Head of caudate nucleus (tissue), 42 donors: ENCODE data around the gene RAD23B.

Experiments
- DNase-seq, 42 donors: peaks; one replicate each; pipeline versions ENCODE4 v3.0.0 to v3.0.0-alpha.2; 2020 to 2021; ENCODE audit warnings: mixed read lengths in 7 of 42
- intact Hi-C: fragments of 100-400 bp; cut with DNase I; formaldehyde crosslinking; loops from one replicate; pipeline ENCODE4 v1.15.0; 2022

Gene RAD23B

DNA sequence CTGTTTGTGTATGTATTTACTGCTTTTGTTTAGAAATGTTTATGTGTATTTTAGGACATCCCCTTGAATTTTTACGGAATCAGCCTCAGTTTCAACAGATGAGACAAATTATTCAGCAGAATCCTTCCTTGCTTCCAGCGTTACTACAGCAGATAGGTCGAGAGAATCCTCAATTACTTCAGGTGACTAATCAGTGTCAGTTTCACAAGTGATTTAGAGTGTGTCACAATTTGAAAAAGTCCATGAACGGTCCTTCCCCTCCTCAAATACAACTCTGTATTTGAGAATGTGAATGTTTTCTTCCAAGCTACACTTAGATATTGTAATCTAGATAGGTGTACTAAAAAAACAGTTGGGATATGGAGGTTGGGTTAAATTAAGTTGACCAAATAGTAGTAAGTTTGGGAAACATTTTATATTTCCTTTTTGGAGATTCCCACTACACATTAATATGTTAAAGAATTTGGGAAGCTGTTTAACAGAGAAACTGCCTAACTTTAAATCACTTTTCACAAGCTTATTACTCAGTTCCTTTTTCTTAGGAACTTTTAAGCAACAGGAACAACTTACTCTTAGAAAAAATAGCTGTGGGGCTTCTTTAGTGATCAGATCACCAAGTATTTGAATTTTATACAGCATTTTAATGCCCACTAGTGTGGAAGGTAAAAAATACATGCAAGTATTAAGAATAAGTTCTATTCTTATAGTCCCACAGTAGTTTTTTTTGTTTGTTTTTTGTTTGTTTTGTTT, 40.9 kb downstream of the RAD23B start:
- intact Hi-C loops: no loop called here
- DNase-seq: no peak

DNA sequence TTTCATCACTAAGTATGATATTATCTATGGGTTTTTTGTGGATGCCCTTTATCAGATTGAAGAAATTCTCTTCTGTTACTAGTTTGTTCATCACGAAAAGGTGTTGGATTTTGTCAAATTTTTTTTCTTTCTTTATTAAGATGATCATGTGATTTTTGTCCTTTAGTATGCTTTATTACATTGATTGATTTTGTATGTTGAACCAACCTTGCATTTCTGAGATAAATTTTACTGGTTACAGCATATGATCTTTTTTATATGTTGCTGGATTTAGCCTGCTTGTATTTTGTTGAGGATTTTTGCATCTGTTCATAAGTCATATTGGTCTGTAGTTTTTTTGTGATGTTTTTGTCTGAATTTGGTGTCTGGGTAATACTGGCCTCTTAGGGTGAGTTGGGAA, 42.8 kb downstream of the RAD23B start:
- intact Hi-C loops: no loop called here
- DNase-seq: no peak

DNA sequence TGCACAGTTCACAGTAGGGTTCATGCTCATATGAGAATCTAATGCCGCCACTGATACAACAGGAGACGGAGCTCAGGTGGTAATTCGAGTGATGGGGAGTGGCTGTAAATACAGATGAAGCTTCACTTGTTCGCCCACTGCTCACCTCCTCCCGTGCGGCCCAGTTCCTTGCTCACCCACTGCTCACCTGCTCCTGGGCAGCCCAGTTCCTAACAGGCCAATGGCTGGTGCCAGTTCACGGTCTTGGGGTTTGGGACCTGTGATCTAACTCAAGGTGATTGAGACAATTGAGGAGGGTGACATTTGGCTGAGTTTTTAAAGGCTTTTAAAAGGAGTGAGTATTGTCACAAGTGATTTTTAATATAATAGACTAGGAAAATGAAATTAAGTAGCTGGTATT, 45.4 kb downstream of the RAD23B start:
- DNase-seq: no peak
- intact Hi-C loops: no loop called here

DNA sequence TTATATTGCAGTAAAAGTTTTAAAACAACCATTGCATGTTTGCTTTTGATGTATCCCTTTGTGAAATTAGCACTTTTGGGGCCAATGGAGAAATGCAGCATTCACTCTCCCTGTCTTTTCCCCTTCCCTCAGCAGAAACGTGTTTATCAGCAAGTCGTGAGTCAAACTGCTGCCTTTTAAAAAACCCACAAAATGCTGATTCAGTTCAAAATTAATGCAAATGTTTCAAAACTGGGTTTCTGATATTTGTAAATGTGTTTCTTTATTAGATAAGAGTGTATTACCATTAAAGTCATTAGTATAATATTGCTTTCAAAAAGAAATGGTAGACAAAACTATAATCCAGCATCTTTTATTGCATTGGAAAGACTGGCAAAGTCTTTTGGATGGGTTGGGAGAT, 47.3 kb downstream of the RAD23B start:
- intact Hi-C loops: loop anchor here (10.0 kb wide), 1 partner anchor 46 kb away; the partner anchor contains the start of gene RAD23B

DNA sequence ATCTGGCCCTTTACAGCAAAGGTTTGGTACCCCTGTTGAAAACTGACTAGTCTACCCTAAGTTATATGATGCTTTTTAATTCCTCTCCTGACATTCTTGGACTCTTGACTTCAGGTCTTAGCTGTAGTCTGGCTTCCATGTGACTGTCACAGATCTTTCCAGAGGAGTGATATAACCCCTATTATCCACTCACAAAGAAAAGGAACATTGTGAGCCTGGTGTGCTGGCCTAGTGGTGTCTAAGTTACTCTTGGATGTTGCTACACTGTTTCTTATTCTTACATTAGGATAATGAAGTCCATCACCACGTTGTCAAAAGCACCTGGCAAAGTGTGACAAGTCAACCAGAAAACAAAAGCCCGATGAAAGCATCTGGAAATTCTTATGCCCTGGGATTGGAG, 49.8 kb downstream of the RAD23B start:
- intact Hi-C loops: loop anchor here (10.0 kb wide), 1 partner anchor 48 kb away; the partner anchor contains the start of gene RAD23B
- no peak for DNase-seq

More for the DNA sequence above, 47.3 kb downstream of the RAD23B start:
- no peak for DNase-seq

DNA sequence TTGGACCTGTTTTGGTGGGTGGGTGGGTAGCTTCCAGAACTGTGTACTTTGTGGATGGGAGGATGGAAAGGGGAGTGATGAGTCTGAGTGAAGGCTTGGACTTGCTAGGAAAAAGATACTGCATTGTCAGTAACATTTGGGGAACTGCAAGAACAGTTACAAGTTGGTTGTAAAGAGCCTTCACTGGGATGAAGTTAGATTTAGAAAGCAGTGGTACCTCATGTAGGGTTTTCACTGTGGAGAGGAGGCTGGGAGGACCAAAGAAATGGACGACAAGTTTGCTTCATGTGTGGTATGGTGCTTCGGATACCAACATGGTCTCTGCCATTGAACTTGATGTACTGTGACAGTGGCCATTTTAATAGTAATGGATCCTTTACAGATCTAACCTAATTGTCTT, 50.3 kb downstream of the RAD23B start:
- intact Hi-C loops: loop anchor here (10.0 kb wide), 1 partner anchor 49 kb away; the partner anchor contains the start of gene RAD23B

DNA sequence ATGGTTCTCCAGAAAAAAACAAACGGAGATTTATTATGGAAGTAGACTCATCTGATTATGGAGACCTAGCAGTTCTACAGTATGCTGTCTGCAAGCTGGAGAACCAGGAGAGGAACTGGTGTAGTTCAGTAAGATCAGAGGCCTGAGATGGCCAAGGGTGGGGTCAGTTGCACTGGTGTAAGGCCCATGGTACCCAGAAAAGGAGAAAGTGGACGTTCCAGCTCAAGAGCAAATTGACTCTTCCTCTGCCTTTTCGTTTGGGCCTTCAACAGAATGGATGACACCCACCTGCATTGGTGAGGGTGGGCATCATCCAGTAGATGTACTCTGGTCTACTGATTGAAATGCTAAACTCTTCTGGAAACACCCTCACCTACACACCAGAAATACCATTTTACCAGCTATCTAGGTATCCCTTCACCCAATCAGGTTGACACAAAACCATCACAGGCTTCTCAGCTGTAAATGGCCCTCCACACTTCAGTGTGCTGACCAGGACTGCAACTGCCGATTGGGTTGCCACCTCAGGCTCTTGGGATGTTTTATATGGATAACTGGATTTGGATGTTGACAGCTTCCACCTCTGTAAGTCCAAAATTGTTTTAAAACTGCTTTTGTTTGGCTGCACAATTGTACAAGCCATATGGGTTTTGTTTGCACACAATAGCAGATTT, 51.2 kb downstream of the RAD23B start:
- intact Hi-C loops: loop anchor here (10.0 kb wide), 1 partner anchor 49 kb away; the partner anchor contains the start of gene RAD23B
- no peak for DNase-seq

More for the DNA sequence above, 50.3 kb downstream of the RAD23B start:
- no peak for DNase-seq

DNA sequence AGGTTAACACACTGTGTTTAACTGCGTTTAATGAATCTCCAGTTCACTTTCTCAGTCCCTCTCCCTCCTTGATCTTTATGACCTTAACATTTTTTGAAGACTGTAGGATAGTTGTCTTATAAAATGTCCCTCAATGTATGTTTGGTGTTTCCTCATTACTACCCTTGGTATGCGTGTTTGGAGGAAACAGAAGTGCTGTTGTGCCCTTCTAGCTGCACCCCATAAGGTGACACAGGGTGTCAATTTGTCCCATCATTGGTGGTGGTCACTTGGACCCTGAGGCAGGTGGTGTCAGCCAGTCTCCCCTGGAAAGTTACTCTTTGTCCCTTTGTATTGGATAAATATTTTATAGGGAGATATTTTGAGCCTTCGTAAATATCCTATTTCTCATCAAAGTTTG, 52.3 kb downstream of the RAD23B start:
- intact Hi-C loops: loop anchor here (10.0 kb wide), 1 partner anchor 51 kb away; the partner anchor contains the start of gene RAD23B
- no peak for DNase-seq

DNA sequence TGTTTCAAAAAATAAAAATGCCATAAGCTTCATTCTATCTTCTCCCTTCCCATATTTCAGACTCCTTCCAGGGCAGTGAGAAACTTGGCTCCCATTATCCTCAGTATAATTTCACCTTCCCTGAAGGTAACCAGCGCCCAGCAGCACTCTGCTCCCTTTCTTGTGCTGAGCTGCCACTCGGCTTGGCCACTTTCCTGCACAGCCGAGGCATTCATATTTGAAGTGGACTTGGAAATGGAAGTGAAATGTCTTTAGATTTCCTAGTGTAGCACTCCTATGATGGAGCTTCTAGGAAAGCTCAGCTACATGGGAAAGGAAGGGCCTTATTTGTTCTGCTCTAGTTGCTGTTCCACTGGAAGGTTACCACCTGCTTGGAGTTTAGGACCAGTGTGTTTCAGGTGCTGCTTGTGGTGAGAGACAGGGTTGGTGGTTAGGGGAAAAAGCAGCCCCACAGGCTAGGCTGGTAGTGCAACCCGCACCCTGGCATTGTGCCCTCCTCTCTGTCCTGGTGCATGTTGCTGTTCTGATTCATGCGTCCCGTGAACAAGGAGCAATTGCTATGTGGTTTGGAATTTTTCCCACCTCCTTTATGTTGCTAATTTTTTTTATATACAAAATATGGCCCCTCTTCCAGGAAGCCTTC, 53.8 kb downstream of the RAD23B start:
- intact Hi-C loops: loop anchor here (10.0 kb wide), 1 partner anchor 52 kb away; the partner anchor contains the start of gene RAD23B
- DNase-seq: peak in 23 of 42 donors; percentile 22 to 76 (median 32)

DNA sequence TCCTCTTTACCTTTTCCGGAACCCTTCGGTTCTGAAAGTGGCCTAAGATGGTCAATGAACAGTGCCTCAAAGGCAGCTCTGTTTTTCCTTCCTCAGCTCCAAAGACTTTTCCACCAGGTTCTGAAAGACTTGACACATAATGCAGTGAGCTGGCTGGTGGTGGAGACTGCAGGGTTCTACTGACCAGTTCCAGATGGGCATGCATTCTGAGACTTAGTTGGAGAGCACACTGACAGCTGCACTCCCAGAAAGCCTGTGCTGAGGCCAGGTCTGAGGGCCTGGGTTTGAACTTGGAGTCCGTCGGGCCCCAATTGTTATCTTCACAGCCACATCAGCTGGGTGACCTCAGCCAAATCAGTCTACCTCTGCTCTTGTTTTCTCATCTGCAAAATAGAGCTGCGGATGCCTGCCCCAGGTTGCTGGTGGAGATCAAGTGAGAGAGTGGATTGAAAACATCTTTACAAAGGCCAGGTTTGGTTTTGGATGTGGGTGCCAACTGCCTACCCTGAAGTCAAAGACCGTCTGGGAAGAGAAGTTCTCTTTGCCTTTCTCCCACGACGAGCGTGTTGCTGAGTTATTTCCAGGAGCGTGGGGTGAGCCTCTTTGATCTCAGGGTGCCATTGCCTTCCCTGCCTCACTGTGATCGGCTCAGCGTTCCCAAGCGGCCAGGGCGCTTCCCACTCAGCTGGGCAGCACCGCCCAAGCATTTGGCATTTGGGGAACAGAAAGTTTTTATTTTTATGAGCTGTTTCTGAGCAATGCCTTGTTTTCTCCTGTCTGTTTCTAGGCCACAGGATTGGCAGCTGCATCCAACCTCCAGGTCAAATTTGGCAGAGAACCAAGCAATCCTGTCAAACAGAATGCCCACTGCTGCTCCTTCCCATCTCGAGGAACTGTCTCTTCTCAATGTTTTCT, 54.9 kb downstream of the RAD23B start:
- DNase-seq: peak in 30 of 42 donors; percentile 13 to 67 (median 36)
- intact Hi-C loops: loop anchor here (10.0 kb wide), 1 partner anchor 53 kb away; the partner anchor contains the start of gene RAD23B

DNA sequence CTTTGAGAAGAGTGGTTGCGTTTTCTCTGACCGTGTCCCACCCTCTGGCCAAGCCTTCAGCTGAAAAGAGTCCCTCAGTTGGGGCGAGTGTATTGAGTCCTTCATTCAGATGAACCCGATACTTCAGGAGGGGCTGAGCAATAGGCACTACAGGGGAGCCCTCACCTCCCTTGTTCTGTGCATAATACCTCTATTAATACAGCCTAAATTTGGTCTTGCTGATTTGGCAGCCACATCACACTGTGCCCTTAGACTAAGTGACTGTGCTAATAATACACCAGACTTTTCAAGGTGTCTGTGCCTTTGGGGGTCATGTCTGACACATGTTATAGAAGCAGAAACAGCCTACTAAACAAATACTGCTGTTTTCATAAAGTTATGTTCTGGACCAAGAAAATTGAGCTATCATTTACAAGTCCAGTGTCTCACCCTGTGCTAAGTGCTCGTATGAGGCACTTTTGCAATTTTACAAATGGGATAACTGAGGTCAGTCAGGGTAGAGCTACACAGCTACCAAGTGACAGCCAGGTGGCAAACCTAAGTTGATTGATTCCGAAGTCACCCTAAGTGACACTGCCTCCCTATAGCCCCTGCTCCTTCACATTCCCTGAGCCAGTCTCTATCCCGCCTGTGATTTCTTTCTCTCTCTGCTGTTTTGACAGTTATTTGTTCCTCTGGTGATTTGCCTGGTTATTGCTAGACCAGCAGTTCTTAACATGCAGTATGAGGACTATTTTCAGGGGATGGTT, 56.0 kb downstream of the RAD23B start:
- intact Hi-C loops: loop anchor here (10.0 kb wide), 1 partner anchor 54 kb away; the partner anchor contains the start of gene RAD23B
- peak in 1 of 42 donors; percentile 32 for DNase-seq

DNA sequence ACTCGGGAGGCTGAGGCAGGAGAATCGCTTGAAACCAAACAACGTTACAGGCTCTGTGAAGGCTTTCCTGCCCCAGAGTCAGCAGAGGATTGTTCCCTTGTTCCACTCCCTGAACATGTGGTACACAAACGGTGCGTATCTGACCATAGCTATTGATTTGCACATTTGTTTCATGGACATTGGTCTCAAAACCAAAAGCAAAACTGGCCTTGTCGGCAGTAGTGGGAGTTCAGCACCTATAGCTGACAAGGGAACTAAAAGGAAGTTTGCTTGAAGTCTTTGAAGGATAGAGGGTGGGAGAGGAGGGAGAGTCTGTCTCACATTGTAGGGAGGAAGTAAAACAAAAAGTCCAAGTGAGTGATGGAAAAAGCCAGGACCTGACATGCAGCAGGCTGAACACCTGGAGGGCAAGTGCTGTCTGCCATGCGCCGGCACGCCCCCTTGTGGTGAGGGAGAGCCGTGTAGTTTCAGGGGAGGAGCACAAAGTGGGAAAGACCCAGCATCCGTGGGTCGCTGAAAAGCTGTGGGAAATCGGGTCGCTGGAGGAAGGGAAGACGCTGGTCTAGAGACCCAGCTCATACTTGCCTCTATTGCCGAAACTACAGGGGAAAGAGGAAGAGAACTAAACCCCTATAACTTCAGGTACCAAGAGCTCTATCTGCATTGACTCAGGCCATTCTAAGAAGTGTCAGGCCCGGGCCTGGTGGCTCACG, 58.0 kb downstream of the RAD23B start:
- intact Hi-C loops: no loop called here
- peak; percentile 65 to 91 (median 81) for DNase-seq

DNA sequence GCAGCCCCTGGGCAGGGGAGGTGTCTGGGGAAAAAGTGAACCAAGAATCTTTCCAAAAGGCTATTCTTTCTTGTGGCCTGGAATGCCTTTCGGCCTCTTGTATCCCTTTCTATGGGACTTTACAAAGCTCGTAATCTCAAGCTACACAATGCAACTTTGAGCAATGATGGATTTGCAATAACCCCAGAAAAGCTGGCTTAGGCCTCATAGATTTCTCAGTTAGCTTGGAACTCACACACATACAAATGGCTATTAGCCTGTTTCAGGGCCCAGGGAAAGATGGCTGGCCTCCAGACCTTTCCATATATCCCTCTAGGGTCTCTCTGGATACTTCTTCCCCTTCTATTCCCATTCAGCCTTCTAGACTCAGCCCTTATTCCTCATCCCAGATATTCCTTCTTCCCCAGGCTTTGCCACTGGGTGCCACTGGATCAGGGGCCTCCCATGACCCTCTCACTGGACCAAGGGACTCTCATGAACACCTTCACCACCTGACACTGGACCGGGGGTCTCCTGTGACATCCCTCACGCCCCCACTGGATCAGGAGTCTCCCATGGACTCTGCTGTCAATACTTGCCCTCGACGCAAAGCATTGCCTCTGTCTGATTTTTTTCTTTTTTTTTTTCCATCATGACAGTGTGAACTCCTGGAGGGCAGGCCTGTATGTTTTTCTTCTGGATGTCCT, 59.5 kb downstream of the RAD23B start:
- DNase-seq: peak in 1 of 42 donors; percentile 24
- intact Hi-C loops: no loop called here

DNA sequence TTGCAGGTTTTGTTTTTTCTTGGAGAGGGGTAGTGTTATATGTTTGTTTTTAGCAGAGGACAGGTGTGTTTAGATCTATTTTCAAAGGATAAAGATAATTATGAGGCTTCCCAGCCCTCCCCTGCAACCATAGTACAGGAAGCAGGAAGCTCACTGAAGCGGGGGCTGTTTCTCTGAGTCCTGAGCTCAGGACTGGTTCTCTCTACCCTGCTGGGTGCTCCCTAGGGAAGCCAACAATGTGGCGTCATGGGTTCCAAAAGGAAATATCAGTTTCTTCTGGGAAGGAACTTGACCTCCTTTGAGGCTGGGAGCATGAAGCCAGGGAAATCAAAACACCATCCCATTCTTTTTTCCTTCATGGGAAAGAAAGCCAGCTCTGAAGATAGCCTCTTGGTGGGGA, 62.2 kb downstream of the RAD23B start:
- peak in 1 of 42 donors; percentile 26 for DNase-seq
- intact Hi-C loops: no loop called here

DNA sequence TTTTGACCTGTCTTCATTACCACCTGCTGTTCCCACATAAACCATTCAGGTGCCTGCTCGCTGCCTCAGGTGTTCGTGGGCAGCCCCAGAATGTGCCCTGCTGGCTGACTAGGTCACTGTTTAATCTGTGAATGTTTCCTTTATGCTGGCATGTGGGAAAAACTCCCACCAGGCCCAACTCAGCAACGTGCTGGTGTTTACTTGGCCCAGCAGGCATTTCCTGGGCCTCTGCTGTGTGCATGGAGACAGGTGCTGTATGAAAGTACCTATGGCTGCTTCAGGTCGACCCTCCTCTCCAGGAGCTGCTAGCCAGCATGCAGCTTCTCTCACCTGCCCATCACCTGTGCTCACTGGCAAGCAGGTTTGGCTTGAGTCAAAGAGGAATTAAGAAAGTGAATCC, 65.8 kb downstream of the RAD23B start:
- intact Hi-C loops: no loop called here
- DNase-seq: peak in 3 of 42 donors; percentile 7 to 25 (median 15)

DNA sequence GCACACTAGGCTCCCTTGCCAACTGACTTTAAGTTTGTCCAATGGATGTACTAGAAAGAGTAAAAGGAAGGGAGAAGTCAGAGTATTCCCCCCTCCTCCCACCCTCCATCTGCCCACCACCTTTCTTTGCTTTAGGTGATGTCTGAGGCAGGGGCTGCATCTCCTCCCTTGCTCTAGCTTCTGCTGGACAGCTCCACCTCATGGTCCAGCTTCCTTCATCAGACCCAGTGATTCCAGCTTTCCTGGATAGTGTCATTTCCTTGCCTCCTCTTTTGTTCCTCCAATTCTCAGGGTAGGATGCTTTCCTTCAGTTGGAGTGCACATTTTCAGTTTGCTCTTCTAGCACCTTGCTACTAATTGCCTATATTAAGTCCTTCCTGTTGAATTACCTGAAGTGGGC, 67.4 kb downstream of the RAD23B start:
- intact Hi-C loops: no loop called here
- peak in 2 of 42 donors; percentile 7 to 21 for DNase-seq
